AG10803 (cell line): ENCODE data around the gene ALK.

Experiments used
- DNase-seq: peaks from one replicate; pipeline ENCODE4 v3.0.0; 2010; ENCODE audit warnings: low read depth
- H3K4me3 ChIP-seq: 2 replicates; pipeline ENCODE4 v1.5.1; 2011; ENCODE audit warnings: mild to moderate bottlenecking, low read length, control low read depth
- TF ChIP-seq, protein P1 (sequence below): conservative IDR thresholded peaks from 2 replicates; pipeline ENCODE4 v1.5.1; 2011; ENCODE audit warnings: mild to moderate bottlenecking, low read length, control low read depth, inconsistent platforms

The ALK gene

GRCh38 chr2:29847886-29848285 is 73.5 kb downstream of the ALK start:
- H3K4me3 ChIP-seq, result no peak overlapping the region
- DNase-seq, result no peak
- TF ChIP-seq, protein P1, sequence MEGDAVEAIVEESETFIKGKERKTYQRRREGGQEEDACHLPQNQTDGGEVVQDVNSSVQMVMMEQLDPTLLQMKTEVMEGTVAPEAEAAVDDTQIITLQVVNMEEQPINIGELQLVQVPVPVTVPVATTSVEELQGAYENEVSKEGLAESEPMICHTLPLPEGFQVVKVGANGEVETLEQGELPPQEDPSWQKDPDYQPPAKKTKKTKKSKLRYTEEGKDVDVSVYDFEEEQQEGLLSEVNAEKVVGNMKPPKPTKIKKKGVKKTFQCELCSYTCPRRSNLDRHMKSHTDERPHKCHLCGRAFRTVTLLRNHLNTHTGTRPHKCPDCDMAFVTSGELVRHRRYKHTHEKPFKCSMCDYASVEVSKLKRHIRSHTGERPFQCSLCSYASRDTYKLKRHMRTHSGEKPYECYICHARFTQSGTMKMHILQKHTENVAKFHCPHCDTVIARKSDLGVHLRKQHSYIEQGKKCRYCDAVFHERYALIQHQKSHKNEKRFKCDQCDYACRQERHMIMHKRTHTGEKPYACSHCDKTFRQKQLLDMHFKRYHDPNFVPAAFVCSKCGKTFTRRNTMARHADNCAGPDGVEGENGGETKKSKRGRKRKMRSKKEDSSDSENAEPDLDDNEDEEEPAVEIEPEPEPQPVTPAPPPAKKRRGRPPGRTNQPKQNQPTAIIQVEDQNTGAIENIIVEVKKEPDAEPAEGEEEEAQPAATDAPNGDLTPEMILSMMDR, result no peak

DNA sequence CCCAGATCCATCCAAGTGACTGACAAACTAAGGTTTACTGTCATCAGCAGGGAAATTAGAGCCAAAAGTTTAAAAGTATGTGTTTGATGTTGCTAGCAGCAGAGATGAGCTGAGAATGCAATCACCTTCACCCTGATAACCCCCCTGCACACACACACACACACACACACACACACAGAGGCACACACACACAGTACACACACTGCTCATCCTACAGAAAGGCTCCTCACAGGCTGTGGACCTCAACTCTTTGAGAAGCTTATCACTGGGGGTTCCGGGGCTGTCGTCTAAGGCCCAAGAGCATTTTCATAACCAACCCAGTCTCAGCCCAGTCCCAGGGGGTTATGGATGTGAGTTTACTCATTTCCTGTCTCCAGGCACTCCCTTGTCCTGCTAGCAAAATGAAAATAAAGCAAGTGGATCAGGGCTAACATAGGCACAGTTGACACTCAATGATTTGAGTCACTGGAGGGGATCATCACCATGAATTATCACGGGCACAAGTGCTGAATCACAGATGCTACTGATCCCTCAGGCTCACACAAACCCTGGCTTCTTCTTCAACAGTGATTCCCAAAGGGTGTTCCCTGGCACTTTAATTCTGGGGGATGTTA is 76.6 kb downstream of the ALK start:
- DNase-seq, result peak; percentile 12
- TF ChIP-seq, protein P1, result no peak
- no peak overlapping the region for H3K4me3 ChIP-seq

- TF ChIP-seq, protein P1, result peak; percentile 98
- no peak overlapping the region for H3K4me3 ChIP-seq
- DNase-seq, result peak; percentile 33
These were observed 79.9 kb downstream of the ALK start for GRCh38 chr2:29841386-29842004.

GRCh38 chr2:29839306-29839705 is 82.1 kb downstream of the ALK start:
- no peak overlapping the region for H3K4me3 ChIP-seq
- TF ChIP-seq, protein P1, result no peak
- DNase-seq, result no peak

- TF ChIP-seq, protein P1, result no peak
- DNase-seq, result no peak
These were observed 83.5 kb downstream of the ALK start for GRCh38 chr2:29837925-29838324.

DNA sequence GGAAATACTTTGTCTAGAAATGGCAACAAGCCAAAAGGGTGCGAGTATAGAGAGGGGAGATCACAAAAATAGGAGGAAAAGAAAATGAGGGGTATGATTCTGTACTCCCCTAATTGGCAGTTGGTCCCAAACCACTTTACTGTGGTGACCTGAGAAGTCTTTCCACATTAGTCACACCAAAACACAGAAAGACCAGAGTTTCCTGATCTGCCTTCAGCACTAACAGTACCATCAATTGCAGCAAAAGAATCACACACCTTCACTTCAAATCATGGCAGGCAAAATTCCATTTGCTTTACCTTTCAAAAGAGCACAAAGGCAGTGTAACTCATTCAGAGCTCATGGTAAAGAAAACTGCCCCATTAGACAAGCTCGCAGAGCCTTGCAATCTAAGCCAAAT is 86.8 kb downstream of the ALK start:
- no peak for DNase-seq
- H3K4me3 ChIP-seq, result no peak overlapping the region
- TF ChIP-seq, protein P1, result no peak

More at GRCh38 chr2:29837925-29838324, 83.5 kb downstream of the ALK start:
- H3K4me3 ChIP-seq, result no peak overlapping the region

GRCh38 chr2:29834036-29834540 is 87.3 kb downstream of the ALK start:
- no peak for DNase-seq
- TF ChIP-seq, protein P1, result no peak

More at GRCh38 chr2:29834036-29834540, 87.3 kb downstream of the ALK start:
- no peak overlapping the region for H3K4me3 ChIP-seq
